GM23338 (cell line): ENCODE measurements around the gene ERFE. TPM values are rescaled to one million over a fixed set of nuclear protein-coding genes. Genes with fewer than 3 reads are reported as not detected.

ENCODE experiments used
- ATAC-seq: fragments of 200-7000 bp; cut with Tn5 transposase; 3 replicates; pipeline ENCODE4 v1.9.1; 2020
- DNase-seq: peaks from one replicate; pipeline ENCODE4 v3.0.0-alpha.2; 2015; ENCODE audit warnings: low spot score
- H2AFZ ChIP-seq: fragments of 200-600 bp; sonication (generic); 2 replicates; pipeline ENCODE4 v1.8.0; 2016; ENCODE audit warnings: antibody characterized with exemption, mild to moderate bottlenecking, moderate library complexity
- H3F3A ChIP-seq: fragments of 200-600 bp; sonication (generic); replicated peaks from 2 replicates; pipeline ENCODE4 v1.8.0; 2017; ENCODE audit warnings: antibody characterized with exemption, mixed run types, low read depth
- H3K27ac ChIP-seq: fragments of 200-600 bp; sonication (generic); 2 replicates; pipeline ENCODE4 v1.6.1; 2016; ENCODE audit warnings: low read depth
- H3K27me3 ChIP-seq: fragments of 200-600 bp; sonication (generic); 2 replicates; pipeline ENCODE4 v1.8.0; 2016; ENCODE audit warnings: mild to moderate bottlenecking, mixed run types, moderate library complexity; ENCODE audit not compliant: insufficient read depth
- H3K36me3 ChIP-seq: fragments of 200-600 bp; sonication (generic); 2 replicates; pipeline ENCODE4 v1.8.0; 2016; ENCODE audit warnings: mild to moderate bottlenecking; ENCODE audit not compliant: insufficient read depth
- H3K4me1 ChIP-seq: fragments of 200-600 bp; sonication (generic); 2 replicates; pipeline ENCODE4 v1.8.0; 2016; ENCODE audit warnings: mild to moderate bottlenecking, moderate library complexity; ENCODE audit not compliant: insufficient read depth
- H3K4me2 ChIP-seq: fragments of 200-600 bp; sonication (generic); 2 replicates; pipeline ENCODE4 v1.7.1; 2017; ENCODE audit warnings: mixed run types
- H3K4me3 ChIP-seq: fragments of 200-600 bp; sonication (generic); 2 replicates; pipeline ENCODE4 v1.6.1; 2016; ENCODE audit warnings: mixed run types
- H3K79me2 ChIP-seq: fragments of 200-600 bp; sonication (generic); replicated peaks from 2 replicates; pipeline ENCODE4 v1.8.0; 2017; ENCODE audit warnings: mild to moderate bottlenecking; ENCODE audit not compliant: insufficient read depth
- H3K9me2 ChIP-seq: fragments of 200-600 bp; sonication (generic); 2 replicates; pipeline ENCODE4 v1.8.0; 2017; ENCODE audit not compliant: insufficient read depth
- H4K20me1 ChIP-seq: fragments of 200-600 bp; sonication (generic); replicated peaks from 2 replicates; pipeline ENCODE4 v1.8.0; 2017; ENCODE audit warnings: mild to moderate bottlenecking; ENCODE audit not compliant: insufficient read depth
- H3K27ac Mint-ChIP-seq: 2 replicates; pipeline ENCODE4 v1.8.0; 2020; ENCODE audit warnings: inconsistent platforms, mild to moderate bottlenecking, moderate library complexity, mixed read lengths
- H3K27me3 Mint-ChIP-seq: 3 replicates; pipeline ENCODE4 v1.8.0; 2022; ENCODE audit warnings: low read depth, mild to moderate bottlenecking, moderate library complexity, mixed read lengths, inconsistent platforms; ENCODE audit not compliant: insufficient read depth, poor library complexity
- H3K36me3 Mint-ChIP-seq: 3 replicates; pipeline ENCODE4 v1.8.0; 2021; ENCODE audit warnings: low read depth, mild to moderate bottlenecking, inconsistent platforms, moderate library complexity, mixed read lengths
- H3K4me1 Mint-ChIP-seq: 3 replicates; pipeline ENCODE4 v1.8.0; 2020; ENCODE audit warnings: mild to moderate bottlenecking, inconsistent platforms, mixed read lengths
- H3K4me3 Mint-ChIP-seq: 3 replicates; pipeline ENCODE4 v1.8.0; 2021; ENCODE audit warnings: moderate library complexity, mild to moderate bottlenecking, inconsistent platforms, mixed read lengths
- H3K9me3 Mint-ChIP-seq: 3 replicates; pipeline ENCODE4 v1.8.0; 2020; ENCODE audit warnings: moderate library complexity, mild to moderate bottlenecking, inconsistent platforms, mixed read lengths
- CREB1 ChIP-seq: fragments of 250-450 bp; sonication (Bioruptor Pico); IDR thresholded peaks from 2 replicates; pipeline ENCODE4 v1.5.0; 2020; ENCODE audit warnings: low read depth, mild to moderate bottlenecking, moderate library complexity
- CTCF ChIP-seq, 2 experiments: fragments of 200-600 bp in 1 of 2; sonication (generic) in 1 of 2; conservative IDR thresholded peaks; 2 replicates each; pipeline versions ENCODE4 v1.5.1 to v1.6.1; 2016 to 2017; ENCODE audit warnings: antibody characterized with exemption in 2 of 2, low read depth in 2 of 2, mild to moderate bottlenecking in 2 of 2, moderate library complexity in 1 of 2
- ETS1 ChIP-seq: IDR thresholded peaks from 2 replicates; pipeline ENCODE4 v1.6.1; 2016; ENCODE audit warnings: antibody characterized with exemption
- EZH2phosphoT487 ChIP-seq: fragments of 200-600 bp; sonication (generic); IDR thresholded peaks from one replicate; pipeline ENCODE4 v1.8.1; 2018; ENCODE audit warnings: antibody characterized with exemption; ENCODE audit not compliant: unreplicated experiment
- JUNB ChIP-seq: IDR thresholded peaks from one replicate; pipeline ENCODE4 v1.6.1; 2016; ENCODE audit warnings: antibody characterized with exemption; ENCODE audit not compliant: unreplicated experiment
- NANOG ChIP-seq: IDR thresholded peaks from 2 replicates; pipeline ENCODE4 v1.6.1; 2016; ENCODE audit warnings: antibody characterized with exemption, borderline replicate concordance
- POLR2AphosphoS5 ChIP-seq: IDR thresholded peaks from 2 replicates; pipeline ENCODE4 v1.6.1; 2016; ENCODE audit warnings: antibody characterized with exemption, low read depth
- REST ChIP-seq: IDR thresholded peaks from one replicate; pipeline ENCODE4 v1.6.1; 2018; ENCODE audit warnings: antibody characterized with exemption; ENCODE audit not compliant: unreplicated experiment
- STAT1 ChIP-seq: IDR thresholded peaks from one replicate; pipeline ENCODE4 v1.6.1; 2016; ENCODE audit warnings: antibody characterized with exemption; ENCODE audit not compliant: unreplicated experiment
- ZNF114 ChIP-seq: fragments of 250-450 bp; sonication (Bioruptor Pico); IDR thresholded peaks from 2 replicates; pipeline ENCODE4 v1.5.0; 2020; ENCODE audit warnings: mild to moderate bottlenecking, moderate library complexity
- ZNF331 ChIP-seq: fragments of 250-450 bp; sonication (Bioruptor Pico); IDR thresholded peaks from 2 replicates; pipeline ENCODE4 v1.5.0; 2020; ENCODE audit warnings: low read depth, mild to moderate bottlenecking, moderate library complexity
- polyA plus RNA-seq: library from polyadenylated mRNA; unstranded; fragments of >200 nt; fragmentation: Nextera tagmentation; extraction: Ambion mirVana; gene quantifications from 2 replicates; pipeline ENCODE4 v1.2.1, GENCODE V29; 2016
- total RNA-seq: library from RNA; depleted of rRNA; stranded (reverse); fragments of >200 nt; shearing (Covaris generic); gene quantifications from 2 replicates; pipeline ENCODE4 v1.2.3, GENCODE V29; 2014

The ERFE gene
- total and polyA plus RNA-seq, 2 experiments from 2014 or later: 1.0 to 3.3 TPM

GRCh38 chr2:238167761-238168160 is 9.0 kb downstream of the ERFE start:
- no peaks in the 10 kb centered on the region for H4K20me1 ChIP-seq
- Mint-ChIP-seq H3K4me3 (no peak overlapping the region), H3K27me3 (peaks cover 25% of the 10 kb centered on the region), H3K9me3 (no peaks in the 10 kb centered on the region), H3K27ac (peak overlapping the region; percentile 88), H3K4me1 (no peaks in the 10 kb centered on the region), H3K36me3 (peaks cover 27% of the 10 kb centered on the region)
- no peak for ATAC-seq
- H3K27me3 ChIP-seq: peaks cover 26% of the 10 kb centered on the region
- no peaks in the 10 kb centered on the region for H3K79me2 ChIP-seq
- H3K9me2 ChIP-seq: no peaks in the 10 kb centered on the region
- no peak for DNase-seq
- no peak overlapping the region for H3K27ac ChIP-seq
- H3K4me2 ChIP-seq: no peak overlapping the region
- H2AFZ ChIP-seq: no peak overlapping the region
- H3K4me3 ChIP-seq: no peak overlapping the region
- H3F3A ChIP-seq: no peaks in the 10 kb centered on the region
- no peaks in the 10 kb centered on the region for H3K36me3 ChIP-seq
- TF ChIP-seq STAT1 (no peak), ZNF114 (CRISPR knock-in tag) (no peak), ZNF331 (no peak), CREB1 (CRISPR knock-in tag) (no peak), NANOG (no peak), JUNB (no peak), REST (no peak), CTCF (conservative IDR thresholded peaks at IDR 0.05; ENCODE audit: low read depth in 2 of 2) (no peak), POLR2AphosphoS5 (no peak)
- no peaks in the 10 kb centered on the region for H3K4me1 ChIP-seq

- Histone ChIP-seq H3K4me1 (no peaks in the 10 kb centered on the region), H3F3A (no peaks in the 10 kb centered on the region), H4K20me1 (no peaks in the 10 kb centered on the region), H3K36me3 (no peaks in the 10 kb centered on the region), H3K27me3 (peaks cover 19% of the 10 kb centered on the region), H2AFZ (no peak overlapping the region), H3K4me3 (no peak overlapping the region), H3K4me2 (no peak overlapping the region), H3K9me2 (no peaks in the 10 kb centered on the region), H3K27ac (no peak overlapping the region), H3K79me2 (no peaks in the 10 kb centered on the region)
- H3K4me3 Mint-ChIP-seq: no peak overlapping the region
- peaks cover 19% of the 10 kb centered on the region for H3K27me3 Mint-ChIP-seq
- no peak for ATAC-seq
- H3K4me1 Mint-ChIP-seq: no peaks in the 10 kb centered on the region
- no peak for DNase-seq
- H3K27ac Mint-ChIP-seq: no peak overlapping the region
- H3K9me3 Mint-ChIP-seq: no peaks in the 10 kb centered on the region
- H3K36me3 Mint-ChIP-seq: peaks cover 32% of the 10 kb centered on the region
- no peak for TF ChIP-seq STAT1
- no peak for TF ChIP-seq ETS1
- no peak for TF ChIP-seq CREB1 (CRISPR knock-in tag)
- no peak for TF ChIP-seq CTCF (conservative IDR thresholded peaks at IDR 0.05; ENCODE audit: low read depth in 2 of 2)
- no peak for TF ChIP-seq ZNF114 (CRISPR knock-in tag)
- TF ChIP-seq JUNB: no peak
- TF ChIP-seq EZH2phosphoT487: no peak
Measured at GRCh38 chr2:238168196-238169047, 9.7 kb downstream of the ERFE start.
